GM12878 (cell line): Measurements from ENCODE around the gene S100B. TPM values are rescaled to one million over a fixed set of nuclear protein-coding genes. Genes with fewer than 3 reads are reported as not detected.

Experiments
- ATAC-seq: fragments of 200-7000 bp; cut with Tn5 transposase; 3 replicates; pipeline ENCODE4 v1.9.1; 2020; ENCODE audit warnings: mild to moderate bottlenecking, moderate library complexity
- BruUV-seq: library from RNA; stranded (reverse); fragments of 400-500 nt; replicated peaks from 2 replicates; lab custom pipeline; 2021; lab: Mats Ljungman, UMichigan
- CTCF ChIA-PET: fragments of 300-600 bp; sonication (Branson Sonifier 250); formaldehyde crosslinking; extraction: SDS; loops from one replicate; lab custom pipeline; 2021; ENCODE audit warnings: inconsistent platforms; lab: Yijun Ruan, JAX
- POLR2A ChIA-PET: fragments of 350-600 bp; formaldehyde crosslinking; extraction: SDS; loops from one replicate; lab custom pipeline; 2021; ENCODE audit warnings: inconsistent platforms; lab: Charles Lee
- RAD21 ChIA-PET: fragments of 300-600 bp; sonication (Branson Sonifier 250); formaldehyde crosslinking; loops from one replicate; lab custom pipeline; 2023; ENCODE audit warnings: antibody characterized with exemption; ENCODE audit not compliant: unreplicated experiment; lab: Charles Lee
- SMC1A ChIA-PET: fragments of 300-600 bp; sonication (Branson Sonifier 250); formaldehyde crosslinking; loops from one replicate; lab custom pipeline; 2023; ENCODE audit not compliant: unreplicated experiment, uncharacterized antibody; lab: Charles Lee
- DNase-seq: peaks from one replicate; pipeline ENCODE4 v3.0.0-alpha.2; 2011; ENCODE audit warnings: low read depth, low spot score
- FAIRE-seq: peaks from 3 replicates; lab custom pipeline; 2011; peaks lifted over from hg19 to GRCh38; lab: Jason Lieb, UNC
- H2AFZ ChIP-seq: 2 replicates; pipeline ENCODE4 v1.6.0; 2011; ENCODE audit warnings: low read depth, low read length, control low read depth; ENCODE audit not compliant: control insufficient read depth
- H3K27ac ChIP-seq: 2 replicates; pipeline ENCODE4 v1.5.1; 2011; ENCODE audit warnings: control low read depth; ENCODE audit not compliant: control insufficient read depth, insufficient read depth
- H3K27me3 ChIP-seq, 2 experiments: replicated peaks in 1 of 2; 2 replicates each; pipeline versions ENCODE4 v1.6.0 to v1.6.1; 2011; ENCODE audit warnings: low read length in 1 of 2; ENCODE audit not compliant: control insufficient read depth in 2 of 2, insufficient read depth in 2 of 2
- H3K36me3 ChIP-seq, 2 experiments: 2 replicates each; pipeline ENCODE4 v1.5.1; 2011; ENCODE audit warnings: low read length in 1 of 2; ENCODE audit not compliant: control insufficient read depth in 2 of 2, insufficient read depth in 2 of 2
- H3K4me1 ChIP-seq: 2 replicates; pipeline ENCODE4 v1.6.1; 2011; ENCODE audit warnings: mild to moderate bottlenecking, low read length, moderate library complexity, mixed read lengths; ENCODE audit not compliant: control insufficient read depth, insufficient read depth
- H3K4me2 ChIP-seq: 2 replicates; pipeline ENCODE4 v1.6.0; 2011; ENCODE audit warnings: control low read depth; ENCODE audit not compliant: control insufficient read depth, insufficient read depth
- H3K4me3 ChIP-seq: fragments of 200-600 bp; sonication (generic); 2 replicates; pipeline ENCODE4 v1.5.1; 2016
- H3K79me2 ChIP-seq: 2 replicates; pipeline ENCODE4 v1.6.0; 2011; ENCODE audit warnings: low read length; ENCODE audit not compliant: control insufficient read depth, insufficient read depth
- H3K9ac ChIP-seq: 2 replicates; pipeline ENCODE4 v1.8.0; 2011; ENCODE audit warnings: low read length, control low read depth, mixed read lengths; ENCODE audit not compliant: control insufficient read depth, insufficient read depth
- H3K9me3 ChIP-seq: replicated peaks from 3 replicates; pipeline ENCODE4 v1.5.1; 2011; ENCODE audit warnings: mild to moderate bottlenecking, low read length; ENCODE audit not compliant: control insufficient read depth, insufficient read depth
- H4K20me1 ChIP-seq: 2 replicates; pipeline ENCODE4 v1.6.0; 2011; ENCODE audit not compliant: control insufficient read depth, insufficient read depth
- CEBPB ChIP-seq, 2 experiments: fragments of 150-350 bp in 1 of 2; IDR thresholded peaks; 2 replicates each; pipeline ENCODE4 v1.6.1; 2012 to 2014; ENCODE audit warnings: low read depth in 2 of 2, low read length in 2 of 2, borderline replicate concordance in 1 of 2, inconsistent platforms in 1 of 2
- CHD1 ChIP-seq: IDR thresholded peaks from 2 replicates; pipeline ENCODE4 v1.6.1; 2012; ENCODE audit warnings: low read depth, low read length, improper control_type of control experiment
- CHD2 ChIP-seq: IDR thresholded peaks from 2 replicates; pipeline ENCODE4 v1.6.1; 2011; ENCODE audit warnings: low read depth, low read length, improper control_type of control experiment, borderline replicate concordance
- MXI1 ChIP-seq: fragments of 150-350 bp; IDR thresholded peaks from 2 replicates; pipeline ENCODE4 v1.6.1; 2011; ENCODE audit warnings: low read depth, mild to moderate bottlenecking, inconsistent platforms, low read length, improper control_type of control experiment
- NR2C2 ChIP-seq: IDR thresholded peaks from 2 replicates; pipeline ENCODE4 v1.6.1; 2011; ENCODE audit warnings: borderline replicate concordance, low read depth; ENCODE audit not compliant: control insufficient read depth, insufficient read length
- RCOR1 ChIP-seq: conservative IDR thresholded peaks from 2 replicates; pipeline ENCODE4 v1.6.1; 2012; ENCODE audit warnings: low read depth, low read length, improper control_type of control experiment
- TBL1XR1 ChIP-seq: IDR thresholded peaks from 2 replicates; pipeline ENCODE4 v1.6.1; 2012; ENCODE audit warnings: low read depth, low read length, improper control_type of control experiment
- ZBTB11 ChIP-seq: fragments of 450-650 bp; formaldehyde crosslinking; IDR thresholded peaks from 2 replicates; pipeline ENCODE4 v1.5.0; 2022; ENCODE audit warnings: mild to moderate bottlenecking, missing genetic modification characterization
- ZNF274 ChIP-seq: IDR thresholded peaks from one replicate; pipeline ENCODE4 v1.8.0; 2011; ENCODE audit not compliant: insufficient read length, insufficient read depth
- WGBS: methylation state at CpG from one replicate; pipeline ENCODE4 v1.1.6; 2016; ENCODE audit warnings: low lambda C conversion rate; ENCODE audit not compliant: insufficient replicate concordance, insufficient coverage; ENCODE audit errors: missing lambda C conversion rate; 5-methylcytosine and 5-hydroxymethylcytosine counted together
- in situ Hi-C: fragments of 300-500 bp; cut with MboI; formaldehyde crosslinking; loops from 9 replicates; pipeline ENCODE4 v1.14.3; 2018; ENCODE audit warnings: mixed read lengths
- intact Hi-C: fragments of 100-400 bp; cut with micrococcal nuclease; formaldehyde crosslinking; loops from one replicate; pipeline ENCODE4 v1.14.2; 2022; ENCODE audit not compliant: unreplicated experiment
- polyA plus RNA-seq, 11 experiments: library from polyadenylated mRNA; depleted of rRNA in 4 of 11; unstranded in 6 of 11; stranded (reverse) in 5 of 11; fragments of >200 nt; fragmentation: Nextera tagmentation in 4 of 11; fragmentation: Illumina TruSeq in 1 of 11; extraction: Ambion mirVana in 4 of 11; extraction: Trizol in 1 of 11; gene quantifications; 1 replicate in 1 of 11; 2 replicates in 10 of 11; pipeline versions ENCODE4 v1.2.1 to v1.2.3, GENCODE V29; 2011 to 2016; ENCODE audit warnings: inconsistent platforms in 2 of 11, missing spikeins in 2 of 11, low read depth in 1 of 11
- total RNA-seq, 4 experiments: library from RNA; depleted of rRNA in 3 of 4; stranded (reverse); fragments of >200 nt in 3 of 4; fragmentation: Illumina TruSeq in 1 of 4; extraction: Trizol in 1 of 4; gene quantifications; 2 replicates each; pipeline versions ENCODE4 v1.2.1 to v1.2.3, GENCODE V29; 2013 to 2021

S100B gene
- total and polyA plus RNA-seq, 10 of the 15 experiments (the other 5 are each of a cell fraction or from before 2014, with no cell fraction given), result 0.11 to 0.22 TPM; not detected in 8

- ATAC-seq, result no peak
- RAD21 ChIA-PET, result interaction anchor here (0.8 kb wide), 1 partner anchor 49 kb away, joined by 3 read pairs; no protein-coding TSS in a partner anchor
- no peaks in the 10 kb centered on the region for H3K9me3 ChIP-seq
- H3K79me2 ChIP-seq, result no peaks in the 10 kb centered on the region
- H2AFZ ChIP-seq, result no peak overlapping the region
- in situ Hi-C loops, result no loop called here
- no peaks in the 10 kb centered on the region for H3K27me3 ChIP-seq
- intact Hi-C loops, result no loop called here
- no TSS peak for BruUV-seq
- no peak for DNase-seq
- peaks cover 4 to 12% of the 10 kb centered on the region in 2 experiments; a peak in 3 of 4 replicates for H3K36me3 ChIP-seq
- H3K4me2 ChIP-seq, result no peak overlapping the region
- no peaks in the 10 kb centered on the region for H4K20me1 ChIP-seq
- no peaks in the 10 kb centered on the region; the same call in 1 of the 2 replicates for H3K4me1 ChIP-seq
- no peak overlapping the region for H3K27ac ChIP-seq
- TF ChIP-seq ZNF274 (no peak), CHD1 (no peak), NR2C2 (no peak)
- POLR2A ChIA-PET, result no interaction called here
- H3K4me3 ChIP-seq, result no peak overlapping the region
- no peak for FAIRE-seq
- SMC1A ChIA-PET, result no interaction called here
- no peak overlapping the region for H3K9ac ChIP-seq
- WGBS, result 99% methylated on average over 5 of the region's 5 CpGs
- CTCF ChIA-PET, result no interaction called here
These were observed 52.0 kb downstream of the S100B start for GRCh38 chr21:46552865-46553379.

- H3K4me3 ChIP-seq, result no peak overlapping the region
- no peak overlapping the region for H3K27ac ChIP-seq
- H3K4me1 ChIP-seq, result no peaks in the 10 kb centered on the region; the same call in 1 of the 2 replicates
- POLR2A ChIA-PET, result interaction anchor here (0.5 kb wide), 1 partner anchor 194 kb away, joined by 4 read pairs; no protein-coding TSS in a partner anchor
- RAD21 ChIA-PET, result no interaction called here
- H2AFZ ChIP-seq, result no peak overlapping the region
- H4K20me1 ChIP-seq, result no peaks in the 10 kb centered on the region
- no TSS peak for BruUV-seq
- intact Hi-C loops, result no loop called here
- no peaks in the 10 kb centered on the region for H3K27me3 ChIP-seq
- FAIRE-seq (no peak), ATAC-seq (no peak), DNase-seq (no peak)
- no peak overlapping the region for H3K9ac ChIP-seq
- H3K36me3 ChIP-seq, result peaks cover 4 to 12% of the 10 kb centered on the region in 2 experiments; a peak in 3 of 4 replicates
- H3K4me2 ChIP-seq, result no peak overlapping the region
- WGBS, result 86% methylated on average over 5 of the region's 5 CpGs
- in situ Hi-C loops, result no loop called here
- no peaks in the 10 kb centered on the region for H3K9me3 ChIP-seq
- SMC1A ChIA-PET, result interaction anchor here (0.8 kb wide), 1 partner anchor 24 kb away, joined by 3 read pairs; no protein-coding TSS in a partner anchor
- CTCF ChIA-PET, result interaction anchor here (1.0 kb wide), 2 partner anchors 10 to 56 kb away, joined by 3 read pairs; no protein-coding TSS in a partner anchor
- no peaks in the 10 kb centered on the region for H3K79me2 ChIP-seq
- TF ChIP-seq CHD2 (no peak), MXI1 (no peak), RCOR1 (no peak), TBL1XR1 (no peak), CEBPB (IDR thresholded peaks at IDR 0.05; ENCODE audit: borderline replicate concordance in 1 of 2, low read depth in 2 of 2, low read length in 2 of 2) (no peak), ZBTB11 (CRISPR knock-in tag) (no peak)
These were observed 52.6 kb downstream of the S100B start for GRCh38 chr21:46552274-46552673.
